Neutrophil (primary cell): ENCODE results near the gene OBSCN.

Source experiments
- H3K27ac ChIP-seq: fragments of 200-600 bp; sonication (generic); 2 replicates; pipeline ENCODE4 v1.5.1; 2016; ENCODE audit warnings: mild to moderate bottlenecking, moderate library complexity
- H3K27me3 ChIP-seq: fragments of 200-600 bp; sonication (generic); 2 replicates; pipeline ENCODE4 v1.6.0; 2016; ENCODE audit warnings: mild to moderate bottlenecking
- H3K36me3 ChIP-seq: fragments of 200-600 bp; sonication (generic); 2 replicates; pipeline ENCODE4 v1.5.1; 2017
- H3K4me1 ChIP-seq, 2 experiments: fragments of 200-600 bp in 1 of 2; sonication (generic) in 1 of 2; 1 replicate in 1 of 2; 2 replicates in 1 of 2; pipeline versions ENCODE4 v1.5.1 to v1.6.1; 2013 to 2016; ENCODE audit warnings: low read depth in 1 of 2, low read length in 1 of 2, mild to moderate bottlenecking in 1 of 2, moderate library complexity in 1 of 2; ENCODE audit not compliant: control insufficient read depth in 1 of 2, insufficient read depth in 1 of 2
- H3K4me3 ChIP-seq, 2 experiments: fragments of 200-600 bp in 1 of 2; sonication (generic) in 1 of 2; 1 replicate in 1 of 2; 2 replicates in 1 of 2; pipeline ENCODE4 v1.5.1; 2013 to 2016; ENCODE audit warnings: low read depth in 1 of 2, low read length in 1 of 2, mild to moderate bottlenecking in 1 of 2, moderate library complexity in 1 of 2
- H3K9me3 ChIP-seq: fragments of 200-600 bp; sonication (generic); 2 replicates; pipeline ENCODE4 v1.5.1; 2016
- TF ChIP-seq, protein P1 (sequence below): fragments of 200-600 bp; sonication (generic); IDR thresholded peaks from 2 replicates; pipeline ENCODE4 v1.5.1; 2016; ENCODE audit warnings: antibody characterized with exemption

Gene OBSCN

DNA sequence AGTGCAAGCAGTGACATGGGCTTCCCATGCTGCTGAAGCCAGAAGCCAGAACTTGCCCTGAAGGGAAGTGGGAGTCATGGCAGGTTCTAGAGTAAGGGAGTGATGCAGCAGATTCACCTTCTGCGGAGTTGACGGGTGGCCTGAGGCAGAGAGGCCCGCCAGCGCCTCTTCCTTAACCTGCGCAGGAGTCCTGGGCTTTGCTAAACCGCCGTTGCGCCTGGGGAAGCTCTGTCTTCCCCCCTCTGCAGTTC lies 67.3 kb downstream of the OBSCN start:
- Histone ChIP-seq H3K4me1 (peaks cover 3 to 7% of the 10 kb centered on the region in 2 experiments), H3K36me3 (no peaks in the 10 kb centered on the region), H3K27me3 (peaks cover 40% of the 10 kb centered on the region), H3K27ac (no peak overlapping the region), H3K9me3 (no peaks in the 10 kb centered on the region), H3K4me3 (peak overlapping the region; percentile 58 to 67)
- TF ChIP-seq, protein P1, sequence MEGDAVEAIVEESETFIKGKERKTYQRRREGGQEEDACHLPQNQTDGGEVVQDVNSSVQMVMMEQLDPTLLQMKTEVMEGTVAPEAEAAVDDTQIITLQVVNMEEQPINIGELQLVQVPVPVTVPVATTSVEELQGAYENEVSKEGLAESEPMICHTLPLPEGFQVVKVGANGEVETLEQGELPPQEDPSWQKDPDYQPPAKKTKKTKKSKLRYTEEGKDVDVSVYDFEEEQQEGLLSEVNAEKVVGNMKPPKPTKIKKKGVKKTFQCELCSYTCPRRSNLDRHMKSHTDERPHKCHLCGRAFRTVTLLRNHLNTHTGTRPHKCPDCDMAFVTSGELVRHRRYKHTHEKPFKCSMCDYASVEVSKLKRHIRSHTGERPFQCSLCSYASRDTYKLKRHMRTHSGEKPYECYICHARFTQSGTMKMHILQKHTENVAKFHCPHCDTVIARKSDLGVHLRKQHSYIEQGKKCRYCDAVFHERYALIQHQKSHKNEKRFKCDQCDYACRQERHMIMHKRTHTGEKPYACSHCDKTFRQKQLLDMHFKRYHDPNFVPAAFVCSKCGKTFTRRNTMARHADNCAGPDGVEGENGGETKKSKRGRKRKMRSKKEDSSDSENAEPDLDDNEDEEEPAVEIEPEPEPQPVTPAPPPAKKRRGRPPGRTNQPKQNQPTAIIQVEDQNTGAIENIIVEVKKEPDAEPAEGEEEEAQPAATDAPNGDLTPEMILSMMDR = no peak

GRCh38 chr1:228275430-228276173 lies 67.8 kb downstream of the OBSCN start:
- peak overlapping the region; percentile 58 to 67 for H3K4me3 ChIP-seq
- peaks cover 3 to 7% of the 10 kb centered on the region in 2 experiments for H3K4me1 ChIP-seq
- TF ChIP-seq, protein P1 = no peak
- H3K27ac ChIP-seq = no peak overlapping the region
- H3K36me3 ChIP-seq = no peaks in the 10 kb centered on the region
- H3K27me3 ChIP-seq = peaks cover 40% of the 10 kb centered on the region
- H3K9me3 ChIP-seq = no peaks in the 10 kb centered on the region

DNA sequence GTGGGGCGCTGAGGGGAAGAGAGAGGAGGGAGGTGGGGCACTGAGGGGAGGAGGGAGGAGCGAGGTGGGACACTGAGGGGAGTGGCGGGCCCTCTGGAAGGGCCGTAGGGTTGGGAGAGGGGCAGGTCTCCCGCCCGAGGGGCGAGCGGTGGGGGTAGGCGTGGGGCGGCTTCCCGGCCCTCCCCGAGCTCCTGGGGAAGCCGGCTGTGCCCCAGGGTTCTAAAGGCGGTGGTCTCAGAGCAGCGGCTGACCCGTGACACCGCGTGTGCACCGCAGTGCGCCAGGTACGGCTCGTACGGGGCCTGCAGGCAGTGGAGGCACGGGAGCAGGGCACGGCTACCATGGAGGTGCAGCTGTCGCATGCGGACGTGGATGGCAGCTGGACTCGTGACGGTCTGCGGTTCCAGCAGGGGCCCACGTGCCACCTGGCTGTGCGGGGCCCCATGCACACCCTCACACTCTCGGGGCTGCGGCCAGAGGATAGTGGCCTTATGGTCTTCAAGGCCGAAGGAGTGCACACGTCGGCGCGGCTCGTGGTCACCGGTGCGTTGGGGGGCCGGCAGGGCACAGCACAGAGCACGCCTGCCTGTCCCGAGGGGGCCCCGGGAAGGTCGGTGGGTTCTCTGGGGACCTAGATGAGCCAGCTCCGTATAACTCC lies 68.5 kb downstream of the OBSCN start:
- Histone ChIP-seq H3K27ac (no peak overlapping the region), H3K4me3 (peak overlapping the region; percentile 58 to 67), H3K27me3 (peaks cover 40% of the 10 kb centered on the region), H3K9me3 (no peaks in the 10 kb centered on the region), H3K4me1 (peaks cover 3 to 7% of the 10 kb centered on the region in 2 experiments), H3K36me3 (no peaks in the 10 kb centered on the region)
- TF ChIP-seq, protein P1 = no peak

- Histone ChIP-seq H3K27me3 (peaks cover 40% of the 10 kb centered on the region), H3K36me3 (no peaks in the 10 kb centered on the region), H3K4me1 (peaks cover 3 to 7% of the 10 kb centered on the region in 2 experiments), H3K9me3 (no peaks in the 10 kb centered on the region), H3K4me3 (no peak overlapping the region), H3K27ac (no peak overlapping the region)
- TF ChIP-seq, protein P1 = no peak
Measured at GRCh38 chr1:228276901-228277490, 69.2 kb downstream of the OBSCN start.

GRCh38 chr1:228277491-228278431 lies 69.9 kb downstream of the OBSCN start:
- TF ChIP-seq, protein P1 = no peak
- Histone ChIP-seq H3K4me1 (peaks cover 3 to 7% of the 10 kb centered on the region in 2 experiments), H3K36me3 (no peaks in the 10 kb centered on the region), H3K27me3 (peaks cover 40% of the 10 kb centered on the region), H3K9me3 (no peaks in the 10 kb centered on the region), H3K27ac (no peak overlapping the region), H3K4me3 (no peak overlapping the region)
